Ammon's horn (tissue), 1 donor: ENCODE measurements around the gene JMJD1C.
"Not testable (repeated sequence)": the region's sequence is repeated elsewhere in the genome, so short reads cannot be mapped to it uniquely, and the experiment has no call there.

Source experiments
- DNase-seq: peaks from one replicate; pipeline ENCODE4 v3.0.0-alpha.2; 2016; ENCODE audit warnings: low spot score

JMJD1C gene

DNA sequence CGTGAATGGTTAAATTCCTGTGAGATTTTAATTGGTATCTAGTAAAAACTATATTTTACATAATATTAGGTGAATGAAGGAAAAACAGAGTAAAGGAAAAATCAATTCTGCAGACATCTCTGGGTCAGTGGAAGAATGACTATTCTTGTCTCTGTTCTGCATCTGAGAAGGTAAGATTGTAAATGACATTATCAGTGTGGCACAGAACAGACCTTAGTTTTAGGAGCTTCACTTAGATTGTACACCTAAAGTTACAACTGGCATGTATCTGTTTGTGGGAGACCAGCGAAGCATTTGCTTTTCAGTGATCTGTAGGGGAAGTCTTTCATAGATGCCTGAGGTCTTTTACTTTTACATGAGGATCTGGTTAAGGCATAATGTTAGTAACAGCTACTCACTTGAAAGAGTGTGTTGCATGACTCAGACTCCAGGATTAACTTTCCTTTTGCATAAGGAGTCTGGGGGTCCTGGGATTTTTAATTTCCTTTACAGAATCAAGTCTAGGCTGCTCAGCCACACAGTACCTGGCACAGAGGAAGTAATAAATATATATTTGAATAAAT, 56.2 kb downstream of the JMJD1C start:
- DNase-seq = no peak

DNA sequence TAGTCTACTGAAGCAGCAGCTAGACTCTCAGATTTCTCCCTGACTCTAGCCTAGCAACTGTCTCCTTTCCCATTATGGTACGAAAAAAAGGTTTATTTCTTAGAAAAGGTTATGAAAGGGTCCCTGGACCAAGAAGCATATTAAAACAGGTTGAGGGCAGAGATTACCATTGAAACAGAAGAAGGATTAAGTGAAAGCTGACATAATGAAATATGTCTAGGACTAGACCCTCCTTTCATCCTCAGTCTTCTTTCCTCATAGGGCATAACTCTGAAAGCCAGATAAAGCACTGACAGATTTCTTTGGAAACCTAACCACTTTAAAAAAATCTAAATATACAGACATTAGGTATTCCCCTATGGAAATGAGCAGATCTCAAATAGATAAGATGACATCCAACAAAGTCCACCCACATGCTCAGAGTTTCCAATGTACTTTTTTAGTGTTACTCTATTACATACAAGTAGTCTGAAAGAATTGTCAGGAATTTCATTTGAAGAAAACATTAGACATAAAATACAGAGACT, 58.6 kb downstream of the JMJD1C start:
- no peak for DNase-seq

GRCh38 chr10:63396133-63396761, 69.5 kb downstream of the JMJD1C start:
- DNase-seq = no peak

DNA sequence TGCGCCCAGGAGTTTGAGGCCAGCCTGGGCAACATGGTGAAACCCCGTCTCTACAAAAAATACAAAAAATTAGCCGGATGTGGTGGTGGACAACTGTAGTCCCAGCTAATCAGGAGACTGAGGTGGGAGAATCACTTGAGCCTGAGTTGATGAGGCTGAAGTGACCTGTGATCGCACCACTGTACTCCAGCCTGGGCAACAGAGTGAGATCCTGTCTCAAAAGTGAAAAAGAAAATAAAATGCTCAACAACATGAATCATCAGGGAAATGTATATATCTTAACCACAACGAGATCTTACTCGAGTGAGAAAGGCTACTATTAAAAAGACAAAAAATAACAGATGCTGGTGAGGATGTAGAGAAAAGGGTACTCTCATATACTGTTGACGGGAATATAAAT, 72.7 kb downstream of the JMJD1C start:
- no peak for DNase-seq

DNA sequence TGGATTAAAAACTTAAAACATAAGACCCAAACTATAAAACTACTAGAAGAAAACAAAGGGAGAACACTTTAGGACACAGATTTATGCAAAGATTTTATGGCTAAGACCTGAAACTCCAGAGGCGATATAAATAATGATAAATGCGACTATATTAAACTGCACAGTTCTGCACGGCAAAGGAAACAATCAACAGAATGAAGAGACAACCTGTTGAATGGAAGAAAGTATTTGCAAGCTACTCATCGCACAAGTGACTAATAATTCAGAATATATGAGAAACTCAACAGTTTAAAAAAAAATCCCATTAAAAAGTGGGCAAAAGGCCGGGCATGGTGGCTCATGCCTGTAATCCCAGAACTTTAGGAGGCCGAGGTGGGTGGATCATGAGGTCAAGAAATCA, 73.6 kb downstream of the JMJD1C start:
- DNase-seq = no peak

DNA sequence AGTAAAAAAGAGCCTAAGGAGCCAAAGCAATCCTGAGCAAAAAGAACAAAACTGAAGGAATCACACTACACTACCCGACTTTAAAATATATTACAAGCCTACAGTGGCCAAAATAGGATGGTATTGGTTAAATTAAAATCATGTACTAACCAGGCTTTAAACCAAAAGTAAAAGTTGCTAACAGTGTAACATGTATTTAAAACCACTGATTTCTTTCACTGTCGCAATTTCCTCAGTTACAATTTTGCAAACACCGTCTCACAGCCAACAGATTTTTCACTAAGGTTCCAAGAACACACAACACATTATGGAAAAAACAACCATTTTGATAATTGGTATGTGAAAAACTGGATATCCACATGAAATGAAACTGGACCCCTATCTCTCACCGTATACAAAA, 74.0 kb downstream of the JMJD1C start:
- DNase-seq = no peak

- DNase-seq = no peak
Measured at GRCh38 chr10:63390521-63390920, 75.3 kb downstream of the JMJD1C start.

DNA sequence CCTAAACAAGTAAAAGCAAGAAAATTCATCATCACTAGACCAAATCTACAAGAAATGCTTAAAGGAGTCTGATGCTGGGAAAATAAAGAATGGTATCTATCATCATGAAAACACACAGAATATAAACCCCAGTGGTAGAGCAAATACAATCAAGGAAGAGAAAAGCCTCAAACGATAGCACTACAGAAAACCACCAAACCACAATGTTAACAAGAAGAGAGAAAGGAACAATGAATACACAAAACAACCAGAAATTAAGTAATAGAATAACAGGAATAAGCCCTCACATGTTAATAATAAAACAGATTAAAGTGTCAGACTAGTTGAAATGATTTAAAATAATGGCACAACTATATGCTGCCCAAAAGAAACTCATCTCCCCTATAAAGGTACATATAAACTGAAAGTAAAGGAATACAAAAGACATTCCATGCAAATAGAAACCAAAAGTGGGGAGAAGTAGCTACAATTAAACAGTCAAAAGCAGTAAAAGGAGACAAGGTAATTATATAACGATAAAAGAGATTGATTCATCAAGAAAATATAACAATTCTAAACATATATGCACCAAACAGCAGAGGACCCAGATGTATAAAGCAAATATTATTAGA, 77.3 kb downstream of the JMJD1C start:
- no peak for DNase-seq

GRCh38 chr10:63385254-63385653, 80.5 kb downstream of the JMJD1C start:
- no peak for DNase-seq

- DNase-seq = no peak
Measured at GRCh38 chr10:63384675-63385074, 81.1 kb downstream of the JMJD1C start.

- DNase-seq = no peak
Measured at GRCh38 chr10:63384001-63384400, 81.8 kb downstream of the JMJD1C start.

GRCh38 chr10:63383141-63383540, 82.6 kb downstream of the JMJD1C start:
- no peak for DNase-seq

GRCh38 chr10:63382066-63382465, 83.7 kb downstream of the JMJD1C start:
- no peak for DNase-seq

GRCh38 chr10:63377305-63377661, 88.5 kb downstream of the JMJD1C start:
- DNase-seq = not testable (repeated sequence)

GRCh38 chr10:63376560-63377304, 89.0 kb downstream of the JMJD1C start:
- DNase-seq = no peak

DNA sequence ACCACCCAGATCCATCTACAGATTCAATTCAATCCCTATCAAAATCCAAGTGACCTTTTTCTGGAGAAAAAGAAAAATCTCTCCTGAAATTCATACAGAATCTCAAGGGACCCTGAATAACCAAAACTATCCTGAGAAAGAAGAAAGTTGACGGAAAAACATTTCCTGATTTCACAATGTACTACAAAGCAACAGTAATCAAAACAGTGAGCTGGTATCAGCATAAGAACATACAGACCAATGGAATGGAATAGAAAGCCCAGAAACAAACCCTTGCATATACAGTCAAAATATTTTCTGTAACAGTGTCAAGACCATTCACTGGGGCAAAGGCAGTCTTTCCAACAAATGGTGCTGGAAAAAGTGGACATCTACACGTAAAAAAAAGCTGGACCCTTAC, 89.9 kb downstream of the JMJD1C start:
- DNase-seq = no peak

DNA sequence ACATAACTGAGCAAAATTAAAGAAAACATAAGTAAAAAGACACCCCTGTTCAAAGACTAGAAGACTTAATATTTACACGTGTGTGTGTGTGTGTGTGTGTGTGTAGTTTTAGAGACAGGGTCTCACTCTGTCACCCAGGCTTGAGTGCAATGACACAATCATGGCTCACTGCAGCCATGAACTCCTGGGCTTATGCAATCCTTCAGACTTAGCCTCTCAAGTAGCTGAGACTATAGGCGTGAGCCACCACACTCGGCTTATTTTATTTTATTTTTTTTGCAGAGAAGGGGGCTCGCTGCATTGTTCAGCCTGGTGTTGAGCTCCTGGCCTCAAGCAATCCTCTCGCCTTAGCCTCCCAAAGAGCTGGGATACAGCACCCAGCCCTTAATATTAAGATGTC, 90.3 kb downstream of the JMJD1C start:
- no peak for DNase-seq

DNA sequence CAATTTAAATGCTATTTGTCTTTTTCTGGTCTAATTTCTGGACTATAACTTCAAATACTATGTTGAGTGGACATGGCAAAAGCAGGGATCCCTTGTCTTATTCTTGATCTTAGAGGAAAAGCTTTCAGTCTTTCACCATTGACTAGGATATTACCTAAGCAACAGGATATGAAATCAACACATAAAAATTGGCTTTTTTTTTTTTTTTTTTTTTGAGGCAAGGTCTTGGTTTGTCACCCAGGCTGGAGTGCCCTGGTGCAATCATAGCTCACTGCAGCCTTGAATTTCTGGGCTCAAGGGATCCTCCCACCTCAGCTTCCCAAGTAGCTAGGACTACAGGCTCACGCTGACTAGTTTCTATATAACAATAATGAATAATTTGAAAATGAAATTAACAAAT, 90.8 kb downstream of the JMJD1C start:
- DNase-seq = no peak

DNA sequence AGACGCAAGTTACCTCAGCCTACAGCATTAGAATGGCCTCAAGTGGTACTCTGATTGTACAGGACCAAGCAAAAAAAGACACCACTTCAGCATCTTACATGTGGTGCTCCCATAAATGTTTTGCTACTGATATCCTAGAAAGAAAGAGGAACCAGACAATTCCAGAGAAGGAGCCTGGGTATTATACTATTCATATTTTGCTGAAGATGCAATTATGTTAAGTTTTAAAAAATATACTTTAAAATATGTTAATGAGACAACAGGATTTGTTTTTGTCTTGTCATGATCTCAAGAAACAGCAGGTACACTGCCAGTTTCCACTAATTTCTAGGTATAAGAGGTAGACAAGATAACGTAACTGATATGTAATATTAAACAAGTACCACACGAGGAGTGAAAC, 92.6 kb downstream of the JMJD1C start:
- DNase-seq = no peak

DNA sequence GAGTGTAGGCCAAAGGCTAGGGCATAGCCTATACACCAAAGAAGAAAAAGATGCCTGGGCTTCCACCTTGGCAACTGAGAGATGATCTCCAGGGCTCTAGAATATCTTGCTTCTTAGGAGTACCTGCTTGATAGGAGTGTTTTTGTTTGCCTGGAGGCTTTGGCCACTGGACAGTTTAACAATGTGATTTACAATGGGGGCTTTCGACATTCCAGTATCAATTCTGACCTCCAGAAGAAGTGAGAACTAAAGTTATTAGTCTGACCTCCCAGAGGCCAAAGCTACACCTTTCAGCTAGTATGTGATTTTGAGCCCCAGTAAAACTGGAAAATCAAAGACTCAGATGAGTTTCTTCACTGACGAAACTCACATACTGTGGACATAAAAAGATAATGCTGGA, 96.1 kb downstream of the JMJD1C start:
- DNase-seq = no peak

DNA sequence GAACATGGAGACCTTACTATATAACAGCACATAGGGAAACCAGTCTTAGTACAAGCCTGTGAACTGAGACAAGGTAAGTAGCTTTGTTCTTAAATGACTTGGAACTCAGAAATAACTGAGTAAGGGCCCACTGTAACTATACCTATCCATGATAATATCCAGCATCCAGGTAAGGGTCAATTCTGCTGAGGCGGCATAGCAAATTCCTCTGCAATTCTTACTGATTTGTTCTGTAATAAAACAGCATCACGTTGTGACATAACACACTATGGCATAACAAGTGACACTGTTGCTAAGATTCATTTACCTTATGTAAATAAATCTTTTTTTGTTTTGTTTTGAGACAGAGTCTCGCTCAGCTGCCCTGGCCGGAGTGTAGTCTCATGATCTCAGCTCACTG, 97.4 kb downstream of the JMJD1C start:
- no peak for DNase-seq

DNA sequence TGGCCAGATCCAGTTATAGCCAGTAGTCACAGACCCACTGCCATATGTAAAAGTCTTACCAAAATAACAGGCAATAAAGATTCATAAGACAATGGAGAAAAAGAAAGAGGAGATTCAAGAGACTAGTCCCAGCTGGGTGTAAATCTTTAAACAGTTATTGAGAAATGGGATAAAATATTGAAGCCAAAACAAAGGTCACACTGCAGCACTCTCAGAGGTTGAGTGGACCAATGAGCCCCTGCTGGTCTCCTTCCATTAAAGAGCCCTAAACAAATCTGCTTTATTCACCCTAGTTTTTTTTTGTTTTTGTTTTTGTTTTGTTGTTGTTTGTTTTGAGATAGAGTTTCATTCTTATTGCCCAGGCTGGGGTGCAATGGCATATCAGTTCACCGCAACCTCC, 98.8 kb downstream of the JMJD1C start:
- DNase-seq = no peak
